Endothelial cell of umbilical vein (primary cell): ENCODE measurements around the gene SLC50A1. TPM values are rescaled to one million over a fixed set of nuclear protein-coding genes. Genes with fewer than 3 reads are reported as not detected.

ENCODE experiments used
- BruUV-seq: library from RNA; stranded (reverse); fragments of 400-500 nt; replicated peaks from 2 replicates; lab custom pipeline; 2021; lab: Mats Ljungman, UMichigan
- CTCF ChIA-PET: fragments of 300-600, 350-600 bp; sonication (Branson Sonifier 250); formaldehyde crosslinking; loops from one replicate; lab custom pipeline; 2021; ENCODE audit warnings: antibody characterized with exemption, inconsistent platforms; lab: Charles Lee
- POLR2A ChIA-PET: fragments of 300-600, 350-600 bp; sonication (Branson Sonifier 250); formaldehyde crosslinking; loops from one replicate; lab custom pipeline; 2021; ENCODE audit warnings: antibody characterized with exemption, inconsistent platforms; lab: Charles Lee
- DNase-seq: peaks from one replicate; pipeline ENCODE4 v3.0.0-alpha.2; 2011; ENCODE audit warnings: low read depth, low spot score
- FAIRE-seq: peaks from 2 replicates; lab custom pipeline; 2011; peaks lifted over from hg19 to GRCh38; lab: Jason Lieb, UNC
- H2AFZ ChIP-seq: 2 replicates; pipeline ENCODE4 v1.6.0; 2012; ENCODE audit warnings: low read depth, low read length, control low read depth, inconsistent platforms
- H3K27ac ChIP-seq: 2 replicates; pipeline ENCODE4 v1.5.1; 2011; ENCODE audit warnings: low read depth, mild to moderate bottlenecking, control low read depth, low read length, moderate library complexity; ENCODE audit not compliant: insufficient read depth
- H3K27me3 ChIP-seq, 2 experiments: 2 replicates each; pipeline versions ENCODE4 v1.6.0 to v1.6.1; 2011; ENCODE audit warnings: low read length in 2 of 2, mixed read lengths in 1 of 2; ENCODE audit not compliant: control insufficient read depth in 2 of 2, insufficient read depth in 2 of 2
- H3K36me3 ChIP-seq, 2 experiments: 2 replicates in 1 of 2; 3 replicates in 1 of 2; pipeline ENCODE4 v1.5.1; 2011; ENCODE audit warnings: low read length in 2 of 2, mild to moderate bottlenecking in 1 of 2, moderate library complexity in 1 of 2; ENCODE audit not compliant: control insufficient read depth in 2 of 2, insufficient read depth in 2 of 2; ENCODE audit errors: extremely low read depth in 1 of 2
- H3K4me1 ChIP-seq: 3 replicates; pipeline ENCODE4 v1.5.1; 2011; ENCODE audit warnings: mild to moderate bottlenecking, low read length; ENCODE audit not compliant: control insufficient read depth, insufficient read depth; ENCODE audit errors: extremely low read depth
- H3K4me2 ChIP-seq: 2 replicates; pipeline ENCODE4 v1.6.1; 2011; ENCODE audit warnings: low read length, control low read depth, mixed read lengths; ENCODE audit not compliant: insufficient read depth
- H3K4me3 ChIP-seq, 3 experiments: fragments of 200-600 bp in 1 of 3; sonication (generic), shearing (Covaris generic) in 1 of 3; replicated peaks in 1 of 3; 2 replicates each; pipeline ENCODE4 v1.5.1; 2011 to 2016; ENCODE audit warnings: control low read depth in 3 of 3, low read length in 3 of 3, mild to moderate bottlenecking in 2 of 3, inconsistent platforms in 1 of 3, low read depth in 1 of 3, moderate library complexity in 1 of 3; ENCODE audit not compliant: insufficient read depth in 1 of 3
- H3K79me2 ChIP-seq: 2 replicates; pipeline ENCODE4 v1.6.0; 2012; ENCODE audit warnings: low read length, inconsistent platforms; ENCODE audit not compliant: control insufficient read depth, insufficient read depth
- H3K9ac ChIP-seq: replicated peaks from 2 replicates; pipeline ENCODE3; 2011; ENCODE audit warnings: low read length, control low read depth; ENCODE audit not compliant: insufficient read depth; ENCODE audit errors: extremely low read depth
- H3K9me1 ChIP-seq: replicated peaks from 3 replicates; pipeline ENCODE4 v1.6.0; 2011; ENCODE audit warnings: mild to moderate bottlenecking, low read length; ENCODE audit not compliant: control insufficient read depth, insufficient read depth; ENCODE audit errors: extremely low read depth
- H3K9me3 ChIP-seq: replicated peaks from 2 replicates; pipeline ENCODE4 v1.5.1; 2012; ENCODE audit warnings: low read length, inconsistent platforms; ENCODE audit not compliant: control insufficient read depth, insufficient read depth
- H4K20me1 ChIP-seq: replicated peaks from 2 replicates; pipeline ENCODE3; 2011; ENCODE audit warnings: mild to moderate bottlenecking, low read length; ENCODE audit not compliant: control insufficient read depth, insufficient read depth; ENCODE audit errors: extremely low read depth
- EZH2 ChIP-seq: IDR thresholded peaks from 2 replicates; pipeline ENCODE4 v1.6.1; 2012; ENCODE audit warnings: borderline replicate concordance, low read depth, mild to moderate bottlenecking, moderate library complexity, low read length, inconsistent platforms; ENCODE audit not compliant: severe bottlenecking
- FOS ChIP-seq: IDR thresholded peaks from 2 replicates; pipeline ENCODE4 v1.6.1; 2011; ENCODE audit warnings: mild to moderate bottlenecking, low read length, moderate library complexity, borderline replicate concordance; ENCODE audit not compliant: insufficient read depth
- GATA2 ChIP-seq: IDR thresholded peaks from 2 replicates; pipeline ENCODE4 v1.7.0; 2011; ENCODE audit warnings: low read depth, mild to moderate bottlenecking, moderate library complexity, mixed read lengths, low read length; ENCODE audit not compliant: insufficient read length, insufficient read depth
- JUN ChIP-seq: IDR thresholded peaks from 2 replicates; pipeline ENCODE4 v1.6.1; 2011; ENCODE audit warnings: borderline replicate concordance, low read depth; ENCODE audit not compliant: insufficient read length, insufficient read depth
- MYC ChIP-seq: IDR thresholded peaks from one replicate; pipeline ENCODE4 v1.6.1; 2011; ENCODE audit warnings: mild to moderate bottlenecking, low read depth, low read length
- POLR2A ChIP-seq: IDR thresholded peaks from 2 replicates; pipeline ENCODE4 v1.6.1; 2012; ENCODE audit warnings: low read depth, mild to moderate bottlenecking, control low read depth, low read length
- POLR2AphosphoS5 ChIP-seq: IDR thresholded peaks from 2 replicates; pipeline ENCODE4 v1.6.1; 2012; ENCODE audit warnings: low read depth, mild to moderate bottlenecking, control low read depth, low read length, moderate library complexity; ENCODE audit not compliant: insufficient read depth
- dilution Hi-C: fragments of 300-500 bp; cut with MboI; formaldehyde crosslinking; loops from one replicate; pipeline ENCODE4 v1.15.0; 2019; ENCODE audit warnings: low sequenced_read_pairs; ENCODE audit not compliant: extremely low pct_ligation_motif_present
- intact Hi-C: fragments of 100-400 bp; cut with micrococcal nuclease; formaldehyde crosslinking; loops from one replicate; pipeline ENCODE4 v1.10.0; 2022
- polyA plus RNA-seq, 4 experiments: library from polyadenylated mRNA; depleted of rRNA in 3 of 4; stranded (reverse) in 3 of 4; unstranded in 1 of 4; fragments of >200 nt; gene quantifications; 2 replicates each; pipeline versions ENCODE4 v1.2.1 to v1.2.3, GENCODE V29; 2011 to 2012; ENCODE audit warnings: missing spikeins in 1 of 4
- total RNA-seq: library from RNA; stranded (reverse); gene quantifications from 2 replicates; pipeline ENCODE4 v1.2.3, GENCODE V29; 2021
- TF ChIP-seq, protein P1 (sequence below), 2 donors: IDR thresholded peaks; 1 replicate in 1 of 2; 2 replicates in 1 of 2; pipeline ENCODE4 v1.5.1; 2011; ENCODE audit warnings: low read length in 2 of 2, mild to moderate bottlenecking in 2 of 2, moderate library complexity in 2 of 2, control low read depth in 1 of 2, inconsistent platforms in 1 of 2, low read depth in 1 of 2; ENCODE audit not compliant: insufficient read depth in 1 of 2; ENCODE audit errors: extremely low read depth in 1 of 2
- TF ChIP-seq, protein P2 (sequence below): IDR thresholded peaks from 2 replicates; pipeline ENCODE4 v1.6.1; 2011; ENCODE audit not compliant: insufficient read depth, insufficient read length

The SLC50A1 gene
- total and polyA plus RNA-seq, 2 donors (not counting 3 experiments of a cell fraction or from before 2014, with no cell fraction given) = 29.5 to 66.1 TPM

DNA sequence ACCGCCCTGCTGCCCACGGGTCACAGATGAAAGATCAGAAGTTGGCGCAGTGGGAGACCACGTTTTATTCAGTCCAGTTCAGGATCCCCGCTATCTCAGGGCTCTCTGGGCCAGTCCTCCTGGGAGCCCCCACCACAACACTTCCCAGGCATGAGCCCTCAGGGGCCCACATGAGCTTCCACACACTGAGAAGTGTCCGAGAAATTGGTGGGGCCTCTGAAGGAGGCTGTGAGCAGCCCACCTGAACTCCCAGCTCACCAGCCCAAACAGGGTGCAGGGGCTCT, 50.1 kb downstream of the SLC50A1 start:
- Histone ChIP-seq H3K9me1 (no peaks in the 10 kb centered on the region), H3K4me3 (no peak overlapping the region), H2AFZ (no peak overlapping the region), H4K20me1 (no peaks in the 10 kb centered on the region), H3K27me3 (no peaks in the 10 kb centered on the region), H3K27ac (no peak overlapping the region), H3K9ac (no peak overlapping the region), H3K4me2 (no peak overlapping the region), H3K9me3 (no peaks in the 10 kb centered on the region), H3K36me3 (peaks cover 0 to 3% of the 10 kb centered on the region in 2 experiments), H3K4me1 (no peaks in the 10 kb centered on the region), H3K79me2 (no peaks in the 10 kb centered on the region)
- ChIA-PET CTCF (interaction anchor here (1.7 to 3.3 kb wide), 2 partner anchors 8 to 13 kb away, joined by 7 to 35 read pairs; partner anchors contain the start of gene KRTCAP2), POLR2A (no interaction called here)
- BruUV-seq = no TSS peak
- dilution Hi-C loops (no loop called here), intact Hi-C loops (no loop called here)
- TF ChIP-seq POLR2AphosphoS5 (no peak), EZH2 (no peak), FOS (no peak), JUN (no peak), POLR2A (no peak), MYC (no peak), GATA2 (no peak)
- TF ChIP-seq, protein P1, sequence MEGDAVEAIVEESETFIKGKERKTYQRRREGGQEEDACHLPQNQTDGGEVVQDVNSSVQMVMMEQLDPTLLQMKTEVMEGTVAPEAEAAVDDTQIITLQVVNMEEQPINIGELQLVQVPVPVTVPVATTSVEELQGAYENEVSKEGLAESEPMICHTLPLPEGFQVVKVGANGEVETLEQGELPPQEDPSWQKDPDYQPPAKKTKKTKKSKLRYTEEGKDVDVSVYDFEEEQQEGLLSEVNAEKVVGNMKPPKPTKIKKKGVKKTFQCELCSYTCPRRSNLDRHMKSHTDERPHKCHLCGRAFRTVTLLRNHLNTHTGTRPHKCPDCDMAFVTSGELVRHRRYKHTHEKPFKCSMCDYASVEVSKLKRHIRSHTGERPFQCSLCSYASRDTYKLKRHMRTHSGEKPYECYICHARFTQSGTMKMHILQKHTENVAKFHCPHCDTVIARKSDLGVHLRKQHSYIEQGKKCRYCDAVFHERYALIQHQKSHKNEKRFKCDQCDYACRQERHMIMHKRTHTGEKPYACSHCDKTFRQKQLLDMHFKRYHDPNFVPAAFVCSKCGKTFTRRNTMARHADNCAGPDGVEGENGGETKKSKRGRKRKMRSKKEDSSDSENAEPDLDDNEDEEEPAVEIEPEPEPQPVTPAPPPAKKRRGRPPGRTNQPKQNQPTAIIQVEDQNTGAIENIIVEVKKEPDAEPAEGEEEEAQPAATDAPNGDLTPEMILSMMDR (IDR thresholded peaks at IDR 0.05; ENCODE audit: extremely low read depth in 1 of 2, insufficient read depth in 1 of 2, low read depth in 1 of 2, low read length in 2 of 2) = no peak
- TF ChIP-seq, protein P2, sequence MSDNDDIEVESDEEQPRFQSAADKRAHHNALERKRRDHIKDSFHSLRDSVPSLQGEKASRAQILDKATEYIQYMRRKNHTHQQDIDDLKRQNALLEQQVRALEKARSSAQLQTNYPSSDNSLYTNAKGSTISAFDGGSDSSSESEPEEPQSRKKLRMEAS = no peak
- FAIRE-seq (no peak), DNase-seq (no peak)
